ENCODE results near the gene FARS2. TPM values are rescaled to one million over a fixed set of nuclear protein-coding genes. Genes with fewer than 3 reads are reported as not detected.

The FARS2 gene
- polyA plus RNA-seq, 2 of the 4 experiments (the other 2 are of a cell fraction), result 12.9 to 17.5 TPM

DNA sequence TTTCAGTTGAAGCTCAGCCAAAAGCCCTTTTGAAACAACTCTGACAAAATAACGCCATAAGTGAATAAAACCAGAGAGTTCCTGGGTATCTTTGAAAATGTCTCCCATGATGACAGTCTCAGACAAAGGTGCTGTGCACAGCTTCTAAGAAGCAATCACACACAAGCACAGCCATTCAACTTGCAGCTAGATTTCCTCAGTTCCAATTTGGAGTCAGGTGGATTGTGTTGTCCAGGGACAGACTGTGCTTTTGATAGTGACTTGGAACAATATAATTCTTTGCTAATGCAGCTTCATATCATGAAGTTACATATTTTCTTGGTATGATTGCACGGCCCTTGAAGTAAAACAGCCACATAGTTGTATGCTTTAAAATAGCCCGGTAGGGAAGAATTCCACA, 105.6 kb downstream of the FARS2 start:
- CTCF ChIA-PET, result interaction anchor here (4.0 kb wide), 1 partner anchor 223 kb away, joined by 9 read pairs; no protein-coding TSS in a partner anchor
- no peak for ATAC-seq
- H3K4me3 ChIP-seq, result no peak overlapping the region
- DNase-seq (ENCODE audit: low read depth in 1 of 2, low spot score in 1 of 2), result no peak
- no peak for FAIRE-seq
- POLR2A ChIA-PET, result no interaction called here
- WGBS (ENCODE audit: missing lambda C conversion rate), result 73% methylated on average over 3 of the region's 3 CpGs
- no peaks in the 10 kb centered on the region for H3K9me3 ChIP-seq
- no peak overlapping the region for H3K27ac ChIP-seq
- TF ChIP-seq EHMT2 (IDR thresholded peaks at IDR 0.05; ENCODE audit: low read depth) (no peak), EHF (CRISPR knock-in tag; IDR thresholded peaks at IDR 0.05) (no peak), CEBPB (IDR thresholded peaks at IDR 0.05) (no peak)
- H3K4me2 ChIP-seq, result no peak overlapping the region
- no peaks in the 10 kb centered on the region for H3K4me1 ChIP-seq

DNA sequence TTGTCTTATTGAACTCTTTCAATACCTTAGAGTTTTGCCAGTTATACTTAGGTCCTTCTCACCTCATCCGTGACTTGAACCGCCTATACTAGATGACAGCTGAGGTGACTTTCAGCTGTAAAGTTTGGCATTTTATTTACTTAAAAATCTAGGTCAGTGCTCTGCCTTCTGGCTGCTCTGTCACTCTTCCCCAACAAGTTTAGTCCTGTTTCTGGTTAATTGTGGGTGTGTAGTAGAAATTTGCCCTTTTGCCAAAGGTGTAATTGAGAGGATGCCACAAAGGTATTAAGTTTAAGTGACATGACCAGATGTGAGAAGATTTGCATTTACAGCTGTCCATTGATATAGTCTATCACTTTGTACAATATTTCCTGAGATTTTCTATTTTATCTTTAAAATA, 106.2 kb downstream of the FARS2 start:
- Histone ChIP-seq H3K4me3 (no peak overlapping the region), H3K4me1 (no peaks in the 10 kb centered on the region), H3K27ac (no peak overlapping the region), H3K9me3 (no peaks in the 10 kb centered on the region), H3K4me2 (no peak overlapping the region)
- TF ChIP-seq NPAS2 (CRISPR knock-in tag; IDR thresholded peaks at IDR 0.05; ENCODE audit: borderline replicate concordance) (no peak), NR3C1 (IDR thresholded peaks at IDR 0.05) (no peak)
- WGBS (ENCODE audit: missing lambda C conversion rate), result 97% methylated on average over 2 of the region's 2 CpGs
- CTCF ChIA-PET, result interaction anchor here (4.0 kb wide), 1 partner anchor 224 kb away, joined by 9 read pairs; no protein-coding TSS in a partner anchor
- no peak for FAIRE-seq
- POLR2A ChIA-PET, result no interaction called here
- ATAC-seq, result no peak
- DNase-seq (ENCODE audit: low read depth in 1 of 2, low spot score in 1 of 2), result no peak

DNA sequence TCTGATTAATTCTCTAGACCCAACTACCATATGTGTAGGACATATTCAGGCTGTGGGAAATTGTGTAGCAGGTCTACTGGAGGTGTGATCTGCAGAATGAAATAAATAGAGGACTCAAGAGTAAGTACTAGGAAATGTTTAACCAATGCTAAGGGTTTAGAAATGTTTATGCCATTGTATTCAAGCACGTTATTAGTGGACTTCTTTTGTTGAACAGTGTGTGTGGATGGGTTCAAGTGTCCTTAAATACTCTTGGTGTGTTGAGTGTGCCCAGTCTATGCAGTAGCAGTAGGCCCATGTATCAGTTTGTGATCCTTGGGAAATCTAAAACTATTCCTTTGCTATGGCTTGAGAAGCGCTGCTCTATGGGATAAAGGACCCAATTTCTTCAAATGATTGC, 112.1 kb downstream of the FARS2 start:
- ChIA-PET POLR2A (no interaction called here), CTCF (no interaction called here)
- ATAC-seq (no peak), FAIRE-seq (no peak), DNase-seq (ENCODE audit: low read depth in 1 of 2, low spot score in 1 of 2) (no peak)
- TF ChIP-seq FOSL2 (IDR thresholded peaks at IDR 0.05), result no peak
- no peak for TF ChIP-seq FOSL2 (CRISPR knock-in tag; IDR thresholded peaks at IDR 0.05)
- no peak for TF ChIP-seq TFCP2L1 (CRISPR knock-in tag; IDR thresholded peaks at IDR 0.05)
- TF ChIP-seq EP300 (IDR thresholded peaks at IDR 0.05), result no peak
- TF ChIP-seq CHD4 (IDR thresholded peaks at IDR 0.05; ENCODE audit: borderline replicate concordance), result no peak
- TF ChIP-seq, protein P1, sequence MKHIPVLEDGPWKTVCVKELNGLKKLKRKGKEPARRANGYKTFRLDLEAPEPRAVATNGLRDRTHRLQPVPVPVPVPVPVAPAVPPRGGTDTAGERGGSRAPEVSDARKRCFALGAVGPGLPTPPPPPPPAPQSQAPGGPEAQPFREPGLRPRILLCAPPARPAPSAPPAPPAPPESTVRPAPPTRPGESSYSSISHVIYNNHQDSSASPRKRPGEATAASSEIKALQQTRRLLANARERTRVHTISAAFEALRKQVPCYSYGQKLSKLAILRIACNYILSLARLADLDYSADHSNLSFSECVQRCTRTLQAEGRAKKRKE (CRISPR knock-in tag; IDR thresholded peaks at IDR 0.05; ENCODE audit: low read depth), result no peak
- no peak for TF ChIP-seq MYC (IDR thresholded peaks at IDR 0.05; ENCODE audit: borderline replicate concordance, low read length)
- TF ChIP-seq CHD2 (IDR thresholded peaks at IDR 0.05; ENCODE audit: low read length, partially characterized antibody), result no peak
- no peak for TF ChIP-seq MAZ (IDR thresholded peaks at IDR 0.05; ENCODE audit: borderline replicate concordance, low read depth, low read length)
- no peak for TF ChIP-seq NR3C1 (IDR thresholded peaks at IDR 0.05)
- TF ChIP-seq KDM5A (IDR thresholded peaks at IDR 0.05), result no peak
- TF ChIP-seq CBX8 (IDR thresholded peaks at IDR 0.05), result no peak
- TF ChIP-seq ZSCAN20 (CRISPR knock-in tag; IDR thresholded peaks at IDR 0.05), result no peak
- 84% methylated on average over 2 of the region's 2 CpGs for WGBS (ENCODE audit: missing lambda C conversion rate)
- no peak overlapping the region for H3K27ac ChIP-seq
- H3K9me3 ChIP-seq, result no peaks in the 10 kb centered on the region
- no peak overlapping the region for H3K4me3 ChIP-seq
- no peak overlapping the region for H3K4me2 ChIP-seq
- no peaks in the 10 kb centered on the region for H3K4me1 ChIP-seq

DNA sequence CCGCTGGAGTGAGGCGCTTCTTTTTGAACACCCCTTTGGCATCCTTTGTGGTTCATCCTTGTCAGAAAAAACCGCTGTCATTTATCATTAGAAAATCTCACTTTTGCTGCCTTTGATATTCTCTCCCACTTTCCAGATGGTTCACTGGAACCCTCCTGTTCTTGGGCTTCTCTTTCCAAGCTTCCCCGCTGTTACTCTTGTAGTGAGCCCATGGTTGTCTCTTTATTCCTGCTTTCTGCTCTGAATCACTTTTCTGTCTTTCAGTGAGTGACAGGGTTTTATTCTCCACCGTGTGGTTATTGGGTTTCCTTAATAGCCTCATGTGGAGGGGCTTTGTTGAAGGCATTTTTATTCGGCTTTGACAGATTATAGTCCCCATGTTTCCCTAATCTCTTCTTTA, 117.0 kb downstream of the FARS2 start:
- ChIA-PET CTCF (interaction anchor here (1.8 to 2.6 kb wide), 2 partner anchors 227 to 235 kb away, joined by 7 to 17 read pairs; no protein-coding TSS in a partner anchor), POLR2A (no interaction called here)
- DNase-seq (ENCODE audit: low read depth in 1 of 2, low spot score in 1 of 2) (no peak), FAIRE-seq (no peak), ATAC-seq (no peak)
- WGBS (ENCODE audit: missing lambda C conversion rate), result 82% methylated on average over 6 of the region's 6 CpGs
- Histone ChIP-seq H3K4me3 (no peak overlapping the region), H3K4me2 (no peak overlapping the region), H3K4me1 (no peaks in the 10 kb centered on the region), H3K27ac (no peak overlapping the region), H3K9me3 (no peaks in the 10 kb centered on the region)
- TF ChIP-seq, protein P2, sequence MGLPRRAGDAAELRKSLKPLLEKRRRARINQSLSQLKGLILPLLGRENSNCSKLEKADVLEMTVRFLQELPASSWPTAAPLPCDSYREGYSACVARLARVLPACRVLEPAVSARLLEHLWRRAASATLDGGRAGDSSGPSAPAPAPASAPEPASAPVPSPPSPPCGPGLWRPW (IDR thresholded peaks at IDR 0.05), result no peak
- no peak for TF ChIP-seq CHD4 (IDR thresholded peaks at IDR 0.05; ENCODE audit: borderline replicate concordance)
- no peak for TF ChIP-seq POLR2A (IDR thresholded peaks at IDR 0.05; ENCODE audit: low read length)
- TF ChIP-seq RARB (CRISPR knock-in tag; IDR thresholded peaks at IDR 0.05), result no peak
- TF ChIP-seq CHD2 (IDR thresholded peaks at IDR 0.05; ENCODE audit: low read length, partially characterized antibody), result no peak
- TF ChIP-seq FOSB (CRISPR knock-in tag; IDR thresholded peaks at IDR 0.05), result no peak
- no peak for TF ChIP-seq BHLHE40 (IDR thresholded peaks at IDR 0.05; ENCODE audit: low read depth, low read length)
- no peak for TF ChIP-seq KDM5A (IDR thresholded peaks at IDR 0.05)
- no peak for TF ChIP-seq USF2 (IDR thresholded peaks at IDR 0.05)

All from A549 (cell line).